NCI-H1694 (cell line): ENCODE measurements around the gene ATP1A3.
A peak's percentile ranks its signal among the peaks of the same experiment; 100 is the strongest.
"Not testable (repeated sequence)": the region's sequence is repeated elsewhere in the genome, so short reads cannot be mapped to it uniquely, and the experiment has no call there.

Experiments used
- DNase-seq: peaks from one replicate; lab custom pipeline; 2025; lab: John Stamatoyannopoulos, UW

ATP1A3 gene

DNA sequence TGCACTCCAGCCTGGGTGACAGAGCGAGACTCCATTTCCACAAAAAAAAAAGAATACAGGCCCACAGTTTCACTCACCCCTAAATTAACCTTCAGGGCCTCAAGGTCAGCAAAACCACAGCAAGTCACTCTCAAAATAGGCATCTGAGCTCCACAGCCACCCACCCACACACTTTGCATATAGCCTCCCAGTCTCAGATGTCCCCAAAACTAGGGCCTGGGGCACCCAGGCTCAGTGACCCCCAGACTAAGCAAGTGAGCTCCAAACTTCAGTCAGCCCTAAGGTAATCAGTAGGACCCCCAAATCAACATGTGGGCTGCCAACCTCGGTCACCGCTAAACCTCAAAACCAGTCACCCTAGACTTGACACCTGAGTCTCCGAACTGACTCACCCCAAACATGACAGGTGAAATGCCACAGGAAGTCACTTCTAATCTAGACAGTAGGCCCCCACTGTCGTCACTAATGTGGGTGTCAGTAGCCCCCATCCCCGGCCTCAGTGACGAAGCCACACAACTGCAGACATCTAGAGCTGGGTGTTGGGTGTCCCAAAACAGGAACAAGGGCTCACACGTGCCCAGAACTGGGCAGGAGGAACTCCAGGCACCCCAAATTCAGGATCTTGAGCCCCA is 48.8 kb downstream of the ATP1A3 start:
- DNase-seq = no peak

DNA sequence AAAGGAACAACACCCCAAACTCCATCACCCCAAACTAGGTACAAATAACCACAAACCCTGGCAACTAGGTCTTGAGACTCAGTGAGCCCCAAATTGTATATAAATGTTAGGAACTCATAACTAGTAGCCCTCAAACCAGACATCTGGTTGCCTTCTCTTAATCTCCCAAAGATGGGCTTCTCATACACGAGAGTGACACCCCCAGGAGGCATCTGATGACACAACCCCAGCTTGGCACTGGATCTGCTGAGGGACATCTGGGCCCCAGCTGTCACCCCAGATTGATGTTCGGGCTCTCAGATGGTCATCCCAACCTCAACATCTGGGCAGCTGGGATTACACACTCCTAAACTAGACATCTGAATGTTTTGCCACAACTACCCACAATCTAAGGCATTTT is 49.7 kb downstream of the ATP1A3 start:
- no peak for DNase-seq

DNA sequence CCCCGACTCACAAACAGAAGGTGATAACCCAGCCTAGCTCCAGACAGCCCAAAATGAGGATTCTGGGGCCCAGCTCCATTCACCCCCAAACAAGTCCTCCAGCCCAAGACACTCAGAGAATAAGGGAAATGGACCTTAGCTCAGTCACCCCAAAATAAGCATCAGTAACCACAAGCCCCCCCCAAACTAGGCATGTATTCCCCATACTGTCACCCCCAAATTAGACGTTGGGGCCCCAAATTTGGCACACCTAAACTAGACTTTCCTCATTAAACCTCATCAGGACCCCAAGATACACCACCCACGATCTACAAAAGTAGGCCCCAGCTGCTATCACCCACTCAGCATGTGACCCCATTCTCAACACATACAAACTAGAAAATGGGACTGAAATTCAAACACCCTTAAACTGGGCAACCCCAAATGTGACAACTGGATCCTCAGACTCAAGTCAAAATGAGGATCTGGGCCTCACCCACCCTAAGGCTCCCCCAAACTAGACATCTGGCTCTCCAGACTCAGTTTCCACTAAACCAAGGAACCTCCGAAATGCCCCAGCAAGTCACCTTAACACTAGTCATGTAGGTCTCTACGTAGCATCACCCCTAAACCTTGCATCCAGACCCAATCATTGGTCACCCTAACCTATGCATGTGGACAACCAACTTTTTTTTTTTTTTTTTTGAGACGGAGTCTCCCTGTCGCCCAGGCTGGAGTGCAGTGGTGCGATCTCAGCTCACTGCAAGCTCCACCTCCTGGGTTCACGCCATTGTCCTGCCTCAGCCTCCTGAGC is 52.4 kb downstream of the ATP1A3 start:
- no peak for DNase-seq

DNA sequence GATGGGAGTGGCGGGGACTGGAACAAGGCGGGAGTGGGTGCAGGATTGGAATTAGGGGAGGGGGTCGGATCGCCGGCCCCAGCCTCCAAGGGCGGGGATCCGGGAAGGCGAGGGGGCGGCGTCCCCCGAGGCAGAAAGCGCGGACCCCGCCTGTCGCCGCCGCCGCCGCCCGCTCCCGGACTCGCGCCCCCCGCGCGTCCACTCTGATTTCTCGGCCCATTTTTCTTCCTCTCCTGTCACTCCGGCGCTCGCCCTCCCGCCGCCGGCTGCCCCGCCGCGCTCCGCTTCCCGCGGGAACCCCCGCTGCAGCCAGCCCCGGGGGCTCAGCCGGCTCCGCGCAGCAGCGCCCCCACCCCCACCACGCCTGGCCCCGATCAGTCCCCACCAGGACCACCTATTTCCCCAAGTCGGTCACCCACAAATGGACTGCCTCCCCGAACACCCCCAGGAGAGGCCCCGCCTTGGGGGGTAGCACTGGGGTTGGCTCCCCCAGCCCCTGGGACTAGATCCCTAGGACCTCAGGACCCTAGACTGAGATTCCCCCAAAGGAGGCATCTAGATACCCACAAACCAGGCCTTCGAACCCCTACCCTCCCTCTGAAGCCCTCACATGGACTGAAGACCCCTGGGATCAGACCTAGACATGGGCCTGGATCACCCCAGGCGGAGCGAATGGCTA is 53.2 kb downstream of the ATP1A3 start:
- no peak for DNase-seq

DNA sequence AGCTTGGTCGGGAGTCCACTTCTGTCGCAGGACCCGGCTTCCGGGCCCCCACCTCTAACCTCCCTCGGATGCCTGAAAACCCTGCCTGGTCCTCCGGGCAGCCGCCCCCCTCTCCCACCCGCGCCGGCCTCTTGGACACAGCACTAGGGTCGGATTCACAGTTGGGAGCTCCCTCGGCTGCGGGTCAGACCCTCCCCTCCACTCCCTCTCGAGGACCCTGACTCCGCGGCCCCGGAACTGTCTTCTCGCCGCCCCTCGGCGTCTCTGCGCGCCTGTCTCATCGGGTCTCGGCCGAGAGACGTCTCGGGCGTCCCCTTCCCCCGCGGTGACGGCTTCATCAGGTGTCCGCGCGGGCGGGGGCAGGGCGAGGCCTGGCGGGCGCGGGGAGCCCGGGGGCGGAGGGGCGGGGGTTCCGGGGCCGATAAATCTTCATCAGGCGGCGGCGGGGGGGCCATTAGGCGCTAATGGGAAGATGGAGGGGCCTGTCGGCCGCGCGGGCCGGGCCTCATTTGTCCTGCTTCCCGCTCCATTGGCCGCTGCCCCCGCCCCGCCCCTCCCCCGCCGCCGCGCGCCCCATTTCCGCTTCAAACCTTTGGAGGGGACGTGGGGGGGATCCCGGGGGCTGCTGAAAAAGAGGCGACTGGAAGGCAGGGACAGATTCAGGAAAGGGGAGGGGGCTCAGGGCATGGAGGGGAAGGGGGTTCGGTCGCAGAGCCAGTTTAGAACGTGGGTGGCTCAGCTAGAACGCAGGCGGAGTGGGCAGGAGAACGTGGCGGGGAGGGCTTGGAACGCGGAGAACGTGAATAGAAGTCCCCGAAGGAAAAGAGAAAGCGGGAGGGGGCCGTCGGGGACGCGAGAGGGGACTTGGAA is 53.9 kb downstream of the ATP1A3 start:
- DNase-seq = no peak

DNA sequence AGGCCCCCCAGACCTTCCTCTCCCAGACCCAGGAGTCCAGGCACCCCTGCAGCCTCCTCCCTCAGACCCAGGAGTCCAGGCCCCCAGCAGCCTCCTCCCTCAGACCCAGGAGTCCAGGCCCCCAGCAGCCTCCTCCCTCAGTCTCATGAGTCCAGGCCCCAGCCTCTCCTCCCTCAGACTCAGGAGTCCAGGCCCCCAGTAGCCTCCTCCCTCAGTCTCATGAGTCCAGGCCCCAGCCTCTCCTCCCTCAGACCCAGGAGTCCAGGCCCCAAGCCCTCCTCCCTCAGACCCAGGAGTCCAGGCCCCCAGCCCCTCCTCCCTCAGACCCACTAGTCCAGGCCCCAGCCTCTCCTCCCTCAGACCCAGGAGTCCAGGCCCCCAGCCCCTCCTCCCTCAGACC is 54.8 kb downstream of the ATP1A3 start:
- DNase-seq = not testable (repeated sequence)

DNA sequence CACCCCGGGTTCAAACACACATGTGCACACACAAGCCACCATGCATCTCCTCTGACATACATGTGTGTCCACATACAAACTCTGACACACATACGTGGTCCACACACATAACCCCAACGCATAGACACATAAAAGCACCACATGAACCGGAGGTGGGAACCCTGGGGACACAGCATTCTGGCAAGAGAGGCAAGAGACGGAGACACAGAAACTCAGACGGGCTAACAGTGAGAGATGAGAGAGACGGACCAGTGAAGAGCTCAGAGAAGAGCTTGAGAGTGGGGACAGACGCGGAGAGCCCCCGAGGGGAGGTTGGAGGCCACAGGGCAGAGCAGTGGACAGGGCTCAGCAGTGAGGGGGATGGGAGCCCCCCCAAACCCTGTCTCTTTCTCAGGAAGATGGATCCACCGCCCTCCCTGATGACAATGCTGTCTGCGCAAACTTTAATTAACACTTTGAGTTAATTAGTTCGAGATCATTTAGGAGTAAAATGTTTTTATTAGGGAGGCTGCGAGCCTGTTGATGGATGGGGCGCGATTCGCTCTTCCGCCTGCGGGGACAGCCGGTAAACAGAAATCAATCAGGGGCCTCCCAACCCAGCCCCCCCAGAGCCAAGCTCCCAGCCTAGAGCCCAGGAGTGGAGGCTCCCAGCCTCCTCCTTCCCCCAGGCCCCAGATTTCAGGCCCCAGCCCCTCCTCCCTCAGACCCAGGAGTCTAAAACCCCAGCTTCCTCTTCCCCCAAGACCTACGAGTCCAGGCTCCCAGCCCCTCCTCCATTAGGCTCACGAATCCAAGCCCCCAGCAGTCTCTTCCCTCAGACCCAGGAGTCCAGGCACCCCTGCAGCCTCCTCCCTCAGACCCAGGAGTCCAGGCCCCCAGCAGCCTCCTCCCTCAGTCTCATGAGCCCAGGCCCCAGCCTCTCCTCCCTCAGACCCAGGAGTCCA is 56.2 kb downstream of the ATP1A3 start:
- DNase-seq = no peak

DNA sequence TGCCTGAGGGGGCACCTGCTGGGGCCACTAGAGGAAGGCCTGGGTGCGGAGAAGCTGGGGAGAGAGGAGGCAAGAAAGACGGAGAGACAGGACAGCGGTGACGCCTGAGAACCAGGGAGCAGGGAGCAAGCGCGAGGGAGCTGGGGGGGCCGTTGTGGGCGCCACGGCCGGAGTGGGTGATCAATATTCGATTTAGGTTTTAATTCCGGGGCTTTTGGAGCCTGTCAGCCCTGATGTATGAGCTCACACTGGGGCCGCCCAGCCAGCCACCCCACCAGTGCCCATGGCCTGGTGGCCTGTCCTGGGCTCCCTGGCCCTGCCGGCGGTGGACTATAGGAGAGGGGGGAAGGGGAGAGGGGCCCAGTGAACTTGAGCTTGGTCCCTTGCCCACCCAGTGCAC is 57.1 kb downstream of the ATP1A3 start:
- DNase-seq = no peak

DNA sequence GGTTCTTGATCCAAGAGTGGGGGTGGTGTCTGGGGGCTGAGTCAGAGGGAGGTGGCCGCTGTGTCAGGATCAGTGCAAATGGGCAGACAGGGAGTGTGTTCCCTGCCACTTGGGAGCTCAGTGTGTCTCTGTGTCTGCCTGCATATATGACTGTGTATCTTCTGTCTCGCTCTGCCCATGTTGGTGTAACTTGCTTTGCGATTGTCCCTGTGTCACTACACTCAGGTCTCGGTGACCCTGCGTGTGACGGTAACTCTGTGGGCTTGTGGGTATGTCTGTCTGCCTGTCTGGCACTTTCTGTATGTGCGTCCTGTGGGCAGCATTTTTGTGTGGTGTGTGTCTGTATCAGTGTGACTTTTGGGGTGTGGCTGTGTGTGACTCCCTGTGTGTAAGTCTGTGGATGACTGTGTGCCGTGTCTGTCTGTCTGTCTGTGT is 57.6 kb downstream of the ATP1A3 start:
- DNase-seq = no peak

DNA sequence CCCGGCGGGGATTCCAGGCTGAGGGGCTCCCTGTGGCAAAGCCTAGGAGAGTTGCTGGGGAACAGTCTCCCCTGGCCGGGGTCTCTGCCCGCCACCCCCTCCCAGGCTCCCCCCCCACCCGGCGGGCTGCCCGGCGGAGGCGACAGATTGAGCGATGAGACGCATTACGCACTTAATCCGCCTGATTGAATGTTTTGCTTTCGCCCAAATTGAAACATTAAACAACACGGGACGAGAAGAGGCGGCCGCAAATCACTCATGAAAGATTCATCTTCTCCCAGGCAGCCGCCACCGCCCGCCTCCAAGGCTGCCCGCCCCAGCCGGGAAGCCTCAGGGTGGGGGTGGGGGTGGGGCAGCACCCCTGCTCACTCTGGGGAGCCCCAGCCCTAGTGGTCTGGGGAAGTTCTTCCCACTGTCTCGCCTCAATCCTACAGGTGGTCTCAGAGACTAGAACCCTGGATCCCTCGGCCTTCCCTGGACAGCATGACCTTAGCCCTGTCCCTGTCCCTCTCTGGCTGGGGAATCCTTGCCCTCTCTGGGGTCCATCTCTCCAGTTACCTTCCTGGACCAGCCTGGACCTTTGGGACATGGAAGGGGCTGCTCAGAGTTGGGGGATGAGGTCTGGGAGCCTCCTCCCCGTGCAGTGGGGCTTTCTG is 58.1 kb downstream of the ATP1A3 start:
- no peak for DNase-seq

DNA sequence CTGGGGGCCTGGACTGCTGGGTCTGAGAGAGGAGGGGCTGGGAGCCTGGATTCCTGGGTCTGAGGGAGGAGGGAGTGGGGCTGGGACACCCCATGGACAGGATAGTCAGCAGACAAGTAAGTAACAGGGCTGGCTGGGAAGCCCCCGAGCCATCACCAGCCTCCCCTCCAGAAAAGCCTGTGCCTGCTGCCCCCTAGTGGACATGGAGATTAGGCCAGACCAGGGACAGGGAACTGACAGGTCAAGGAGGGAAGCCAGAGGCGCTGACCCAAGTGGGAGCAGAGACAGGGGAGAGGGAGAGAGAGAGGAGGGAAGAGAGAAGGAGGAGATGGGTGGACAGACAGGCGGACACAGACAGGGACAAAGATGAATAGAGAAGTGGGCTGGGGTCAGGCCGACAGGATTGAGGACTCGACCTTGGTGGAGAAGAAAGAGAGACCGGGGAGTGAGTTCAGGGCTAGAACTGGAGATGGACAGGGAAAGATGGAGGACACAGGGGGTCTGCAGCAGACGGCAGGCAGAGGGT is 59.1 kb downstream of the ATP1A3 start:
- DNase-seq = peak; percentile 68

DNA sequence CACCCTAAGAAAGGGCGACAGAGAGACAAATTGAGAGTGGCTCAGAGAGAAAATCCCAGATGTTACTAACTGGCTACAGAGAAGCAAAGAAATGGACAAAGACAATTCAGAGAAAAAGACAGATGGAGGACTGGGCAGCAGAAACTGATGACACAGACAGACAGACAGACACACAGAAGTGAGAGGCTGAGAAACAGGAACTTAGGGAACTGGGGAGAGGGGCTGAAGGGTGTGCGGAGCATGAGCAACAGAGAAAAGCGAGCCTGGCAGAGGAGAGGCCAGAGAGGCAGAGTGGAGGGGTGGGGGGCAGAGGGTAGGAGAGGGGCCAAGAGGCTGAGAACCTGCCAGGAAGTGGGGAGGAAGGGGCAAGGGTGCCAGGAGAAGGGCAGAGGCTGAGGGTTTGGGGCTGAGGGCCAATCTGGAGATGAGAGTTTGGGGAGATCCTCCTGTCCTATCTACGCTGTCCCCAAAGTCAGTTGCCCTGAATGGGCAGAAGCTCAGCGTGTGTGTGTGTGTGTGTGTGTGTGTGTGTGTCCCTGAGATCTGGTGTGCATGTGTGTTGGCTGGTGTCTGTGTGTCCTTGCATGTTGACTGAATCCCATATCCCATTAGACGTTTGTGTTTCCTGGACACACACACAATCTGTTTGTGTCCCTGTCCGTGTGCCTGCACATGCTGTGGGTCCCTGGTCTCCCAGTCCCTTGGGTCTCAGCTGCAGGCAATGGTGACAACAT is 60.2 kb downstream of the ATP1A3 start:
- DNase-seq = no peak

DNA sequence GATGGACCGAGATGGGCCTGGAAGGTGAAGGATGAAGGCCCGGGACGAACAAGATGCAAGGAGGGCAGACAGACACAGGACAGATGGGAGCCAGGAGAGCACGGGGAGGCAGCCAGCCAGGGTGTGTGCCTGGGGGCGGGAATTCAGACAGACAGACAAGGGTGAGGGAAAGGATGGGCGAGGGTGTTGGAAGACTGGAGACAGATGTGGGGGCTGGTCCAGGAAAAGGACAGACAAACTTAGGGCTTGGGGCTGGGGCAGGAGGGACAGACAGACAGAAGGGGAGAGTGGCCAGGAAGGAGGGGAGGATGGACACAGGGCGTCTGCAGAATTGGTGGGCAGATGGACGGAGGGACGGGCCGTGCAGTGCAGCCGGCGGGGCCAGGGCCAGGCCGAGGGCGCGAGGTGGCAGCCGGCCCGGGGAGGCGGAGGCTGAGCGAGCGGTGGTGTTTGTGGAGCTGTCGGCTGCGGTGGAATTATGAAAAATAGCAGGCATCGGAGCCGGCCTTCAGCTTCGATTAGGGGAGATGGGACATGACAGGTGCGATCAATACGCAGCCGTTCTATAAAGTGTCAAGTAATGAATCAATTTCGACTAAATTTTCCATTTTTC is 61.2 kb downstream of the ATP1A3 start:
- DNase-seq = peak; percentile 39

DNA sequence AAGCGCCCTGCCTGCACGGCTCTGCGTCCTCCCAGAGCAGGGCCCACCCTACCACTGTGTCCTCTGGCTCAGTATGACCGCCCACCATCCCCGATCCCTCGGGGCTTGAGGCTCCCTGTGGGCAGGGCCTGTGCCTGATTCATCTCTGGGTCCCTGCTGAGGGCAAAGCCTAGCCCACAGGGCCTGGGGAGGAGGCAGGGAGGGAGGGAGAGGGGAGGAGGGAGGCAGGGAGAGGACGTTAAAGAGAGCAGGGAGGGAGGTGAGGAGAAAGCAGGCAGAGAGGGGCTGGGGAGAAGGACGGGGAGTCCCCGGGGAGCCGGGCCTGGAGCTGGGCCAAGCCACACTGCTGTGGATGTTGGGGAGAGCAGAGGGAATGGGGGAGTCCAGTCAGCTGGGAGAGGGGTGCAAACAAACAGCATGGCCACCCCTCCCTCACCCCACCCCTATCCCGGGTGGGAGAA is 61.7 kb downstream of the ATP1A3 start:
- DNase-seq = no peak

DNA sequence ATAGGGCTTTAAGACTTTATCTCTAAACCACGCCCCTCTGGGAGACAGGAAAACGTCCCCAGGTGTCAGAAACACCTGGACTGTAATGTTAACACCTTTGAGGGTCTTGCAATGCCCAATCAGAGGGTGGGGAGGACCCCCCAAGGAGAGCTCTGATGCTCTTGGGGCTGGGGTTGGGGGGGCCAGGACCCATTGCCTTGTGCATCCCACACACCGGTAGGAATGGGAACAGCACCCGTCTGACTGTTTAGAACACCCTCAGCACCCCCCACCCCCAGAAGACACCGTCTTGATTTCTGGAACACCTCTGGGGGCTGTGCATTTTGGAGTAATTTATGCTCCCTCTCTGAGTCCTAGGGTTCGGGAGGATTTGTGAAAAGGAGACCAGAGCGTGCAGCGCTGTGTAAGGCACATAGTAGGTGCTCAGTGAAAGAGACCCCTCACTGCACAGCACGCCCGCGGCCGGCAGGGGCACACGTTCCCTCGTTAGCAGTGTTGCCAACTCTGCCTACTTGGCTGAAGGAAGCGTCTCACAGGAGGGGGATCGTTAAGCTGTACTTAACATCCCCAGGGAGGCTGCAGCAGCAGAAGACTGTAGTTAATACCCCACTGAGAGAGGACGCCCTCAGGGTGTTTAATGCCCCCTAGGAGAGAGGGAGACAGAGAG is 63.0 kb downstream of the ATP1A3 start:
- no peak for DNase-seq

DNA sequence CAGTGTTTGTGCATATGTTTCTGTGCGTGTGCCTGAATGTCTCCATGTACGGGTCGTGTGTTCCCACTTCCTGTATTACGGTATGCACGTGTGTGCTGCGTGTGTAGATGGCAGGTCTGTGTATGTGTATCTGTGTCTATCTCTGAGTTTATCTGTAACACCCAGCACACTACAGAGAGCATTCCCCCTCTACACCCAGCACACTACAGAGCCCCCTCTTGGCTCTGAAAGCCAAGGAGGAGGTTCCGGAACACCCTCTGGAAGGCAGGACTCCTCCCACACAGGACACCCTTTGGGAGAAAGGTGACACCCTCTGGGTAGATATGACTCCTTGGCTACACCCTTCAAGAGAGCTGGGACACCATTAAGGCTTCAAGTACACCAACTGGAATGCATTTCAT is 63.7 kb downstream of the ATP1A3 start:
- no peak for DNase-seq

DNA sequence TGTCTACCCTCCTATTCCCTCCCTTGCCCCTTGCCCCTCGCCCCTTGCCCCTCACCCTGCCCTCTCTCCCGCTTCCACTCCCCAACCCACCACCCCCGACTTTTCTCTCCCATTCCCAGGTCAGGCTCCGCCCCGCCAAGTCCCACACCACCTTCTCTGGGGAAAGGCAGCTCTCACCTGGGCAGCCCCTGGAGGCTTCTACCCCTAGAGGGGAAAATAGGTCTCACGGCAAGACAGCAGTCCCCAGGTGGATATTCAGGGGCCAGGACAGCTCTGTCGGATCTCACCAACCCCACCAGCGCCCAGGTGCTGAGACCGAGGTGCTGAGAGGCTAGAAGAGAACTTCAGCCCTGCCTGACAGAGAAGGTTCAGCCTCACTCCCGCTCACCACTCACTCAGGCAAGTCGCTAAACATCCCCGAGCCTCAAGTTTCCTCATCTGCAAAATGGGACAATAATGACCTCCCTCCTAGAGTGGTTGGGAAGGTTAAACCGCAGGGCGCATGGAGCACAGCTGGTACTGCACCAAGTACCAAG is 64.4 kb downstream of the ATP1A3 start:
- no peak for DNase-seq
